NCI-H187 (cell line): ENCODE measurements around the gene MYO9A.
"Not testable (repeated sequence)": the region's sequence is repeated elsewhere in the genome, so short reads cannot be mapped to it uniquely, and the experiment has no call there.

Experiments
- DNase-seq, 2 experiments: peaks; one replicate each; lab custom pipeline; 2025; lab: John Stamatoyannopoulos, UW

Gene MYO9A

DNA sequence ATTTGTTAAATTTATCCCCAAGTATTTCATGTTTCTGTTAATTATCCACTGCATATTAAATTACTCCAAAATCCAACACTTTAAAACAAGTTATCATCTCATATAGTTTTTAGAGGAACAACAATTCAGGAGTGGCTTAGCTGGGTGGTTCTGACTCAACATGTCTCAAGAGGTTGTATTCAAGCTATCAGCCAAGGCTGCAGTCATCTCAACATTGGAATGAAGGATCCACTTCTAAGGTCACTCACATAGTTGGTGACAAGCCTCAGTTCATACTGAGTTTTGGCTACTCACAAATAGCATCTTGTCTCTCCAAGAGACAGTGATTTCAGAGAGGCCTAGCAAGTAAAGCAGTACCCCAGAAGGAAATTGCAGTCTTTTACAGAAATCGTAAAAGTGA, 172.9 kb downstream of the MYO9A start:
- DNase-seq = no peak

DNA sequence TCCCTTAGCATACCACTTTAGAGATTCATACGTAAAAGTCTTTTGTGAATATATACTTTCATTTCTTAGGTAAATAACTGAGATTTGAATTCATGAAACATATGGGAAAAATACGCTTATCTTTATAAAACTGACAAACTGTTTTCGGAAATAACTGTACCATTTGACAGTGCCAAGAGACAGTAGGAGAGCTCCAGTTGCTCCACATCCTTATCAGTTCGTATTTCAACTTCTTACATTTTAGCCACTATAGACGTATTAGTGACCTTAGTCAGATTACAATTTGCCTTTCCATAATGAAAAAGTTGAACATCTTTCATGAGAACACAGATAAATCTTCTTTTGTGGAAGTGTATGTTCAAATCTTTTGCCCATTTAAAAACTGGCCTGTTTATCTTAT, 174.1 kb downstream of the MYO9A start:
- no peak for DNase-seq

DNA sequence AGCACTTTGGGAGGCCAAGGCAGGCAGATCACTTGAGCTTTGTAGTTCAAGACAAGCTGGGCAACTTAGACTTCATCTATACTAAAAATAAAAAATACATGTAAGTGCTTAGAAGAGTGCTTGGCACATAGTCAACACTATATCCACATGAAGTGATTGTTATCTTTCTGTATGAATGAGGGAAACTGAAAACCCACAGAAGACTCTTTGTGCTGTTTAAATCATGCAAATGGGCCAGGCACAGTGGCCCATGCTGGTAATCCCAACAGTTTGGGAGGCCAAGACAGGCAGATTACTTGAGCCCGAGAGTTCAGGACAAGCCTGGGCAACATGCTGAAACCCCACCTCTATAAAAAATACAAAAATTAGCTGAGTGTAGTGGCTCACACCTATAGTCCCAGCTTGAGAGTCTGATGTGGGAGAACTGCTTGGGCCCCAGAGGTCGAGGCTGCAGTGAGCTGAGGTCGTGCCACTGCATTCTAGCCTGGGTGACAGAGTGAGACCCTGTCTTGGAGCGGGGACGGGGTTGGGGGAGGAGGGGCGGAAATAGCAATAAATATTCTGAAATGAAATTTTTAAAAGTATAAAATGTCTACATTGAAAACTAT, 177.9 kb downstream of the MYO9A start:
- no peak for DNase-seq

DNA sequence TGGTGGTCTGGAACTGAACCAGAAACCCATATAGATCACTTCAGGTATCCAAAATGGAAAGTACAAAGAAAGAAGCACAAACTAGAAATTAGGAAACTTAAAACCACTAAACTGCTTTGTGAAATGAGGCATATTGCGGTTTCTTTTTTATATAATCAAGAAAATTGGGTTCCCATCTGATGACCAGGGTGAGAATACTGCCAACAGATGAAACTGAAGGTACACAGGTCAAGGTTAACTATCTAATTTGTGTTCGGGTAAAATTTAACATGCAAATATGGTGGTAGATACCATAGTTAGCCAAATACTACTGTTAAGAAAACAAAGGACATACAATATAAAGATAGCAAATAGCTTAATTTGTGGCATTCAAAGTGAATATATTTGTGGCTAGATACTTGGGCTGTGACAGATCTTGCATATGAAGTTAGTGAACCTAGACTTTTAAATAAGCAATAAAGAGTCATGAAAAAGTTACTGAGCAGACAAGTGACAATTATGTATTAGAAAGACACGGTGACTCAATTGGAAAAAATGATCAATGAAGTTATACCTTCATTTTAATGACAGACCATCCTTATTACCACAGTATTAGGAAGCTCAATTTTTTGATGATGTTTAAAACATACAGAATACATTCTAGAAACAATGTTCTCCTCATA, 180.2 kb downstream of the MYO9A start:
- DNase-seq = no peak

DNA sequence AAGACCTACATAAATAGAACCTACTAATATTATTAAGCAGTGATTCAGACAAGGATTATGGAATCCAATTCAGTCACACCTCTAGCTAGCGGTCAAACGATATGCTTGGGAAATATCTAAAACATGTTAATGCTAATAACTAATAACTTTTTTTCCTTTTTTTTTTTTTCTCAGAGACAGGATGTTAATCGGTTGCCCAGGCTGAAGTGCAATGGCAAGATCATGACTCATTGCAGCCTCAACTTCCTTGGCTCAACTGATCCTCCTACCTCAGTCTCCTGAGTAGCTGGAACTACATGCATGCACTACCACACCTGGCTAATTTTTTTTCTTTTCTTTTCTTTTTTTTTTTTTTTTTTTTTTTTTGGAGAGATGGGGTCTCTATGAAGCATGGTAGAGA, 183.5 kb downstream of the MYO9A start:
- DNase-seq = no peak

DNA sequence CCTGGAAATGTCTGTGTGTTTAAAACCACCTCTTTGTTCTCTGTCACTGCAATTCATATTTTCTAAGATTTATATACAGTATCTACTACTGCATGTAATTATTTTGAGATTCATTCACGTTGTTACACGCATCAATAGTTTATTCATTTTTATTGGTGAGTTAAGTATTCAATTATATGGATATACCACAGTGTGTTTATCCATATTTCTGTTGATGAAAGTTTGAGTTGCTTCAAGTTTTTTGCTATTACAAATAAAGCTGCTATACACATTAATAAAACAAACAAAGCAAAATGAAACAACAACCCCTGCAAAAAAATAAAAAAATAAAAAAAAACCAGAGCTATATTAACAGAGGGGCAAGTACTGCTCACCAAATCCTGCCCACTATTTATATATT, 185.3 kb downstream of the MYO9A start:
- DNase-seq = no peak

DNA sequence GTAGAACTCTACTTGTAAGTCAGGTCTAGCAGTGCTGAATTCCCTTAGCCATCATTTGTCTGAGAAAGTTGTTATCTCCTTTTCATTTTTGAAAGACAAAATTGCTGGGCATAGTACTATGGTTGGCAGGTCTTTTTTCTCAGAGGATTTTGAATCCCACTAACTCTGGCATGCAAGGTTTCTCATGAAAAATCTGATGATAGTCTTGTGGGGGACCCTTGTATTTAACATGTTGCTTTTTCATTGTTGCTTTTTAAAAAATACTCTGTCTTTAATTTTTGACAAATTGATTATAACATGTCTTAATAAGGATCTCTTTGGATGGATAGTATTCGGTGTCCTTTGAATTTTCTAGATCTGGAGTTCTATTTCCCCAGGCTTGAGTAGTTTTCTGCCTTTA, 186.7 kb downstream of the MYO9A start:
- no peak for DNase-seq

DNA sequence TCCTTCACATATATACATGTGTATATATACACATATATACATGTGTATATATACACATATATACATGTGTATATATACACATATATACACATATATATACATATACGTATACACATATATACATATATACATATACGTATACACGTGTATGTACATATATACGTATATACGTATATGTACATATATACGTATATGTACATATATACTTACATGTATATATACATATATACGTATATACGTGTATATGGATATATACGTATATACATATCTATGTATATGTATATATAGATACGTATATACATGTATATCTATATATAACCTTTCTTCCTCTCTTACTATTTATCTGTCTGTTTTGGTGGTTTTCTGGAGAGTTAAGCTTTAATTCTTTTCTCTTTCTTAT, 192.8 kb downstream of the MYO9A start:
- DNase-seq = no peak

DNA sequence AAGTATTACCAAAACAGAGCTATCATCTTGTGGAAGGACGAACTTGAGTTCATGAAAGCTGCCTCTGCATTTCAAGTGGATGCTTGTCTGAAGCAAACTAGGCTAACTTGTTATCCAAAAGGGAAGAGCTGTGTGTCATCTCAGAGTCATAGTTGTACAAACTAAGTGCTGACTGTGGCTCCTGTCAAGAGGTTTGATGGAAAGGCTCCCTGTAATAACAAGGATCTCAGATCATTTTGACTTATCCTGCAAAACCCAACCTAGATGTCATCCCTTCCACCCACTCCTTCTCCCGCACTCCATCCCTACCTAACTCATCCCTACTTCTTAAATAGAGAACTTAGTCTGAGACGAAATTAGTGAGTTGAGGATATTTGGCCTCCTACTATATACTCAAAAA, 196.8 kb downstream of the MYO9A start:
- DNase-seq = no peak

DNA sequence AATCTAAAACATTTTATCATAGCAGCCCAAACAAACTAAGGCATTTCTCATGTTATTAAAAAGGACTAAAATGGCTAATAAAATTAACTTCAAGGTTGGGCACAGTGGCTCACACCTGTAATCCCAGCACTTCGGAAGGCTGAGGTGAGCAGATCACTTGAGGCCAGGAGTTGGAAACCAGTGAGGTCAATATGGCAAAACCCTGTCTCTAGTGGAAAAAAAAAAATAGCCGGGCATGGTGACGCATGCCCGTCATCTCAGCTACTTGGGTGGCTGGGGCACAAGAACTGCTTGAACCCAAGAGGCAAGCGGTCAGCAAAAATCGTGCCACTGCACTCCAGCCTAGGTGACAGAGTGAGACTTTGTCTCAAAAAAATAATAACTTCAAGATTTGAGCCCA, 197.4 kb downstream of the MYO9A start:
- no peak for DNase-seq

DNA sequence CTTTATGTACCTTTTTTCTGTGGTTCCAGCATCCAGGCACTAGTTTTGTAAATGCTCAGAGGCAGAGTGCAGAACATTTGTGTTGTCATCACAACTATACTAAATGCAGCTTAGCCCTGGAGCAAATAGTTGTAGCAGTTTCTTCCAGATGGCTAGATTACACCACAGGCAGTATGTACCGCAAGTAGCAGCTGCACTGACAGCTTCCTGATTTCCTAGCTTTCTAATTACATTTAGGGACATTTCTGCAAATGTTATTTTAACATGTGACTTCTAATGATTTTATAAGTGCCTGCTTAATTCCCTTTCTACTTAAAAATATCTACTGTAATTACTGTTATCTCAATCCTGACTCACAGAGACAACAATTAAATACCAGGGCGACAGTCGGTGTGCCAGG, 201.1 kb downstream of the MYO9A start:
- DNase-seq = no peak

DNA sequence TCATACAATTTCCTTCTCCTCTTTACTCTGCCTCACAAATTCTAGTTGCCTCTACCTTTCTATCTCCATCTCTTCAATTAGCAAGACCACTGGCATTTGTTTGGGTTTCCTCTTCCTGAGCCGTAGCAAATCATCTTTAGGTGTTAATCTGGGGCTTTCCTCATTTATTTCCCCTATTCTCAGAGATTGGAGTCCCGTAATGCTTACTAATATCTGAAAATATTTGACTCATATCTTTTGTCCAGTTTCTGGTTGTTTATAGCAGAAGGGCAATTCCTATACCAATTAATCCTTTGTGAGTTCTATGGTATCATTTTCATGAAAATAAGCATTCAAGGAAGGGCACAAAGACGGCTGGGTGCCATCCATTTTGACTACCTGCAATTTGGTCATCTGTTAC, 203.9 kb downstream of the MYO9A start:
- DNase-seq = no peak

DNA sequence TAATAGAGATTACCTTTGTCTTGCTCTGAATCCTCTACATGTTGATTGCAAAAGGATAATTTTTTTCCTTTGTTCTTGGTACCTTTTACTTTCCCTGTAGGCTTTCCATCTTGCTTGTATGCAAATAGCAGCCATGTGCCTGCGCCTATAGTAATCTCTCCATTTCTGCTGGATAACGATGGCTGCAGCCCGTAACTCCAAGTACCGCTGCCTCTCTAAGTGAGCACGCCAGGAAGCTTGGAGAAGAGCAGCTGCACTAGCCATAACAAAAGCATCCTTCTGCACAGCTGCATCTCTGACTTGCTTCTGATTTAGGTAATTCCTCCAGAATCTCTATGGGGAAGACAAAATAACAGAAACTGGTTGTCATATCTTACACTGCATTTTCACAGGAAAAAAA, 218.3 kb downstream of the MYO9A start:
- DNase-seq = no peak

DNA sequence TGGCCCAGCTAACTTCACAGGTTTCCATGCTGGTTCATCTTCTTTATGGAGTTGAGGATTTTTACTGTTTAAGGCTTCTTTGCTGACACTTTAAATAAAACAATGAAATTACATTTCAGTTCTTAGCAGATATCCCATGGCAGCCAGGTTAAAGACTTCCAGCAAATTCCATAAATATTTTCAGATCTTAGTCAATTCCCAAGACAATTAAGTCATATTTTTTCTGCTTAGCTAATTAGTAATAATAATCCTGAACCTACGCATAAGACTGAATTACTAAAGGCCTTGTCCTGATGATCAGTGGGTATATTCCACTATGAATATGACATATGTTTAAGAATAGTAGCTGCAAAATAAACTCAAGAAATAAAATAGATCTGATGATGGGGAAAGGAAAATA, 224.3 kb downstream of the MYO9A start:
- no peak for DNase-seq

DNA sequence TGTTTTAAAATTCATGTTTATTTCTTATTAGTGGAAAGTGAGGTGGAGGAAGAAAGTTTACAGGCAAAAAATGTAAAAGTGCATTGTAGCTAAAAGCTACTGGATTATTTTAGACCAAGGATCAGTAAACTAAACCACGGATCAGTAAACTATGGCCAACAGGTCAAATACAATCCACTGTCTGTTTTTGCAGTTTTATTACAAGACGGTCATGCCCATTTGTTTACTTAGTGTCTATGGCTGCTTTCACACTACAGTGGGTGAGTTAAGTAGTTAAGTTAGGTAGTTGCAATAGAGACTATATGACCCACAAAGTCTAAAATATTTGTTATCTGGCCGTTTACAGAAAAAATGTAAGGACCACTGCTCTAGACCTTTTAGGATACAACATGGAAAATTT, 225.6 kb downstream of the MYO9A start:
- no peak for DNase-seq

DNA sequence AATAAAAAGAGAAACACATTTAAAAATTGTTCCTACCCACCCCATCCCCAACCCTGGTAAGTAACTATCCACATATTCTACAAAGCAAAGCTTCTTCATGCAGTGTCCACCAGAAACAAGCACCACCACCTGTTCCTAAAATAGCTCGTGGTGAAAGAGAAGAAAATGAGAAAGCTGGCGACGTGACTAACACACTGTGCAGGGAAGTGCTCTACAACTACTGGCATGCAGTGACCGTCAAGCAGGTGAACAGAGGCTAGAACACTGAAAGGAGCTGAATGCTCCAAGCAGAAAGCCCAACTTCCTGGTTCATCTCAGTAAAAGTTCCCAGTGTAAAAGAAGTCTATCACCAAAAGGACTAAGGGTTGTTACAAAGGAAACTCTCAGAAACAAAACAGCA, 226.9 kb downstream of the MYO9A start:
- no peak for DNase-seq

DNA sequence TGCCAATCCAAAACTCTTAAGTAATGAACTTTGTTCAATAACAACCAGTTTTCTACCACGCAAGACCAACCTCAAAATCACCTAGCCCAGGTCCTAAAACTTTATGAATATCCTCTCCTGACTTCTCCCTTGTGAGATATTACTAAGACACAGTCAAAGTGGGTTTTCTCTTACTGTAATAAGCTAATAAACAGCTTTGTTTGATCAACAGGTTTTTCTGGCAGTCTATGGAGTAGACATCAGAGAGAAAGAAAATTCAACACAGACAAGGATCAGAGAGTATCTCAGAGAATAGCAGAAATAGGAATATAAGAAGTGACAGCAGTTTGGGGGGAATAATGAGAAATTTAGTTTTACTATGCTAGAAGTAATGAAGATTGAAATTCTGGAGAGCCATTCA, 228.0 kb downstream of the MYO9A start:
- DNase-seq = no peak

DNA sequence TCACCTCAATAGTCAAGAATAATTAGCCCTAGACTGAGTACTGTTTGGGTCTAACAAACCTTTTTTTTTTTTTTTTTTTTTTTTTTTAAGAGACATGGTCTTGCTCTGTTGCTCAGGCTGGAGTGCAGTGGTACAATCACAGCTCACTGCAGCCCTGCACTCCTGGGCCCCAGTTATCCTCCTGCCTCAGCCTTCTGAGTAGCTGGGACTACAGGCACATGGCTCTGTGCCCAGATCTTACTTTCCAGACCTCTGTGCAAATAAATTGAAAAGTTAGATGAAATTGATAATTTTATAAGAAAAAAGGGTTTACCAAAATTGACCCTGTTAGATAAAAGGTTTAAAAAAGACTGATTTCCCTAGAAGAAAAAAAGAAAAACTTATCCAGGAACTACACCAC, 228.6 kb downstream of the MYO9A start:
- DNase-seq = no peak

DNA sequence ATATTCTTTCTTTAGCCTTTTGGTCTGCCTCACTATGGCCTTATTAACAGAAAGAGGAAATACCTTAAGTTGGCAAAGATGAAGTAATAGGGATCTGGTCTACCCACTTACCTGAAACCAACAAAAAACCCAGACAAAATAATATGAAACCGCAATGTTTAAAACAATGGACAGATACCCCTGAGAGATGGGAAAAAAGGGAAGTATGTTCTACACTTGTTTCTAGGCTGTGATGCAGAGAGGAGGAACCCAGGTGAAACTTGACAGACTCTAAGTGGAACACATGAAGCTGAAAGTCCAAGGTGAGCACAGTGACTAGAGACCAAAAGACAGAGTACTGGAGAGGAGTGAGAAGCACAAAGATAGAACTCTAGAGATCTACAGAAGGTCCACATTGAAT, 229.2 kb downstream of the MYO9A start:
- DNase-seq = no peak

DNA sequence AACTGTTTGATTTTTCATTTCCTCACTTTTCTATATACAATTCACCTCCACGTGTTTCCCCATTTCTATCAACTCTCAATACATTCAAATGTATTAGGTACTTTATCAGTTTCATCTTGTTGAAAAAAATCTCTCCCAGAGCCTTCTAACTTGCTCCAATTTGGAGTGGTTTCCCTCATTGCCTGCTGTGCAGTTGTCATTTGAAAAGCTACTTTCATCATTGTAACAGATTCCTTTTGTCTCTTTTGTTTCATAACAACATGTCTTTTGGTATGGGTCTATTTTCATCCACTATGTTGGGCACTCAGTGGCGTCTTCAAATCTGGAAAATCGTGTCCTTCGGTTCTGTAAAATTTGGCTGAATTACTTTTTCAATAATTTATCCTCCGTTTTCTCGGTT, 232.6 kb downstream of the MYO9A start:
- no peak for DNase-seq

DNA sequence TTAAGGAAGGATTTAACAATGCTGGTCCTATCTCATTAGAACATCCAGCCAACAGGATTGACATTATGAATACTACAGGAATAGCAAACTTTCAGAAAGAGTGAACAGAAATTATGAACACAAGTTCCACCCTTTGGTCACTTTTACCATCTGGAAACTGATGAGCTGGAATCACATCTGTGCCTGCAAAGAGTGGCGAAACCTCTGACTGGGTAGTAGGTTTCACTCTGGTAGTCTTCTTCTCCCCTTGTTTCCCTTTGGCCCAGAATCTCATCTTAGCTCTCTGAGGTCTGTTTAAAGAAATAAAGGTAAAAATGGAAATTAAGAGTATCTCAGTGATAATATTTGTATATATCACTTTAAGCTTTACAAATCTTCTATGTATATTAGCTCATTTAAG, 234.5 kb downstream of the MYO9A start:
- DNase-seq = no peak

DNA sequence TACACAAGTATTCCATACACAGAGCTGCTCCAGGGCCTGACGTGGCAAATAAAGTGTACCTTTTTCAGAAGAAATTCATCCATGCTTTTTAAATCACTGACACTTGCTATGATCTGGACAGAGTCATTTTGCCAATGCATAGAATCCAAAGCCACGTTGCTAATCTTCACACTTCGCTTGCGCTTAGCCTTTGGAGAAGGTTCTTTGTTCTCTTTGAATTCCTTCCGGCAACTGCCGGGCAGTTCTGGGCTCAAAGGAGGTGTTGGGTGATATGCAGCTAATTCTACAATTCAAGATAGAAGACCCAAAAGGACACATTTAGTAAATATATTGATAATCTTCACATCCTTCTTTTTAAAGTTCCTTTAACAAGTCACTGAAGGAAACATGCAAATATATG, 237.7 kb downstream of the MYO9A start:
- DNase-seq = no peak

DNA sequence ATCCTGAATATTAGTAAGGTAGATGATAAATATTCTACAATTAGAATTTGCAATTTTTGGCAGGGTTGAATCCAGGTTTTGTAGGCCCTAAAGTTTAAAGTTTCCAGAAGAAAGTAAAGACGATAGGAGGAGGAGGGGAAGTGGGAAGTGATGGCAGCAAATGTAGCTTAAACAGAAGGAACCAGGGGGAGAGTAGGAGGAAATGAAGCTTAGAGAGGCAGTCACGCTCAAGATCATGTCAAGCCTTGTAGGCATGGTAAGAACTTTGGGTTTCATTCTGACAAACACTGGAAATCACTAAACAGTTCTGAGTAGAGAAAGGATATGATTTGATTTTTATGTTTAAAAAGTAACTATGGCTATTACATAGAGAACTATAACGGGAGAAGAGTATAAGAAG, 243.7 kb downstream of the MYO9A start:
- no peak for DNase-seq

DNA sequence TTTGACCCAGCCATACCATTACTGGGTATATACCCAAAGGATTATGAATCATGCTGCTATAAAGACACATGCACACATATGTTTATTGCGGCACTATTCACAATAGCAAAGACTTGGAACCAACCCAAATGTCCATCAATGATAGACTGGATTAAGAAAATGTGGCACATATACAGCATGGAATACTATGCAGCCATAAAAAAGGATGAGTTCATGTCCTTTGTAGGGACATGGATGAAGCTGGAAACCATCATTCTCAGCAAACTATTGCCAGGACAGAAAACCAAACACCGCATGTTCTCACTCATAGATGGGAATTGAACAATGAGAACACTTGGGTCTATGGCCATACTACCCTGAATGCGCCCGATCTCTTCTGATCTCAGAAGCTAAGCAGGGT, 259.7 kb downstream of the MYO9A start:
- not testable (repeated sequence) for DNase-seq
